ENCODE data around the gene RASD2.

The RASD2 gene

DNA sequence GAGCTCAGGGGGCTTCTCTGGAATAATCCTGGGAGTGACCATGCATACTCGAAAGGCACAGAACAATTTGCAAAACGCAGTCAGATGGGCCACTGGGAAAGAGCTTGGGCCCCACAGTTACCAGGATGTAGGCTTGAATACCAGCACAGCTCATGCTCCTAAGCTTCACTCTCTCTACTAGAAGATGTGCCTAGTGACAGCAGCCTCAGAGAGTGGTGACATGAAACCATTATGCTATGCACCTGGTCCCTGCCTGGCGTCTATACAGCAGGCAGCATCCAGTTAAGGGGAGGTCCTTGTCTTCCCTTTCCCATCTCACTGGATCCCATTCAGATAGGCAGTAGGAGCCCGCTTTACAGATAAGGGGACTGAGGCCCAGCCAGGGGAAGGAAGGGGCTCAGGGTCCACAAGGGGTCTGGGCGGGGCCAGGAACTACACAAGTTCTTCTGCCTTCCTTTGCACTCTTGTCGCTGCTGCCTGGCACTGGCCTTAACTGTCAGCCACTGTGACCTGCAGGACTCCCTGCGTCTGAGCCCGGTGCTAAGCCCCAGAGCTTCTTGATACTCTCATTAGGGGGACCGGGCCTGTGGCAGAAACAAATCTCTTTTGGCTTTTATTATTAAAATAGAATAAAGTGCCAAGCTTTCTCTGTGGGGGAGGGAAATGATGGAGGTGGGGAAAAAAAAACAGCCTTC lies 21.2 kb upstream of the RASD2 start:
- DNase-seq, result no peak

DNA sequence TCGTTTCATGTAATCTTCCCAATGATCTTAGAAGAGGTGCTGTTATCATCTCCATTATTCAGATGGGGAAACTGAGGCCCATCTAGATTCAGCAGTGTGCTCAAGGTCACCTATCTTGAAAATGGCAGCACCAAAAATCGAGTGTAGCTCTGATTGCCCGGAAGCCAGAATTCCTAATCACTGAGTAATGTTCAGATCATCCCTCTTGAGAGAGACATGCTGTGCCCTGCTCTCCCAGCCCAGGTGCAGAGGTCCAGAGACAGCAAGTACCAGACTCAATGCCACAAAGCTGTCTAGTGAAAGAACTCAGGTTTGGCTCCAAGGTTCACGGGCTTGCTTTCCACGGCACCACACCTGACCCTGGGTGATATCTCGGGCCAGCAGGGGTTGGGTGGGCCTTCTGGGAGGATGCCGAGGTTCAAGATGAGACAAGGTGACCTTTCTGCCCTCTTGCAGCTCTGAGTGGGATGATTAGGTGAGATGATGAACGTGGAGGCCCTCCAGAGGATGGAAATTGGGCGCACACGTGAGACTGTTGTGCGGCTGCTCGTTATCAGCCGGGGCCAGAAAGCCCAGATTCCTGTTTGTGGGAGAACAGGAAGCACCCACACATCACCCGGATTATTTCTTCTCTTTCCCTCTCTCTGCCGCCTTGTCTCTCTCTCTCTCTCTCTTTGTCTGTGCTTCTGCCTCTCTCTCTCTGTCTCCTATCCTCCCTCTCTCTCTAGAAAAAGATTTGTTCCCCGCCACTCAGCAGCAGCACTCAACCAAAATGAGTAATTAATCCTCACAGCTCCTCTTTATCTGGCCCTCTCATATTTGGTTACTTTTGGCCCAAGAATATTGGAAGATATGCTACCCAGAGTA lies 19.0 kb upstream of the RASD2 start:
- no peak for DNase-seq

DNA sequence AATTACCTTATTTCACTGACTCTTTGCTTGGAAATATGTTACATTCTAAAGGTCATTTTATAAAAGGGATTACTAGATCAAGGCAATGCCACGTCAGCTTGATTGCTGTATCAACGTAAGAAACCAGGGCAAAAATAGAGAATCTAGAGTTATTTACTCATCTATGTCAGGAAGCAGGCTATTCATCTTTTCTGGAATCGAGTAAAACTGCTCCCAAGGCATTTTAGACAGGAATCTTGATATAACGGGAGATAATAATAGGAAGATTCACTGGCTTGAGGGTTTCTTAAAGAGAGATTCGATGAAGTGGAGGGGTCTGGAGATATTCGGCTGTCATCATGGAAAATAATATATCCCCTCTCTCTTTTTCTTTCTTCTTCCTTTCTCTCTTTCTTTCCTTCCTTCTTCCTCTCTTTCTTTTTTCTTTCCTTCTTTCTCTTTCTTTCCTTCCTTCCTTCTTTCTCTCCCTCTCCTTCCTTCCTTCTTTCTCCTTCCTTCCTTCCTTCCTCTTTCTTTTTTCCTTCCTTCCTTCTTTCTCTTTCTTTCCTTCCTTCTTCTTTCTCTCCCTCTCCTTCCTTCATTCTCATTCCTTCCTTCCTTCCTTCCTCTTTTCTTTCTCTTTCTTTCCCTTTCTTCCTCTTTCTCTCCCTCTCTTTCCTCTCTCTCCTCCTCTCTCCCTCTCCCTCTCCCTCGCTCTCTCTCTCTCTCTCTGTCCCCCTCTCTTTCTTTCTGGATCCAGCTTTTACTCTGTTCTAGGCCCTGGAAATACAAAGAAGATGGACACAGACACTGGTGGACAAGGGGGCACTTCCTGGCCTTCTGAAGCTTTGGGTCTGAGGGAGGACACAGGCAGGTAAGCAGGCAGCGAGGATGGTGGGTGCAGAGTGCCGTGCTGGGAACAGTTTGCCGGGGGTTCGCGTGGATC lies 18.1 kb upstream of the RASD2 start:
- no peak for DNase-seq

GRCh38 chr22:35523167-35523947 lies 17.3 kb upstream of the RASD2 start:
- no peak for DNase-seq

DNA sequence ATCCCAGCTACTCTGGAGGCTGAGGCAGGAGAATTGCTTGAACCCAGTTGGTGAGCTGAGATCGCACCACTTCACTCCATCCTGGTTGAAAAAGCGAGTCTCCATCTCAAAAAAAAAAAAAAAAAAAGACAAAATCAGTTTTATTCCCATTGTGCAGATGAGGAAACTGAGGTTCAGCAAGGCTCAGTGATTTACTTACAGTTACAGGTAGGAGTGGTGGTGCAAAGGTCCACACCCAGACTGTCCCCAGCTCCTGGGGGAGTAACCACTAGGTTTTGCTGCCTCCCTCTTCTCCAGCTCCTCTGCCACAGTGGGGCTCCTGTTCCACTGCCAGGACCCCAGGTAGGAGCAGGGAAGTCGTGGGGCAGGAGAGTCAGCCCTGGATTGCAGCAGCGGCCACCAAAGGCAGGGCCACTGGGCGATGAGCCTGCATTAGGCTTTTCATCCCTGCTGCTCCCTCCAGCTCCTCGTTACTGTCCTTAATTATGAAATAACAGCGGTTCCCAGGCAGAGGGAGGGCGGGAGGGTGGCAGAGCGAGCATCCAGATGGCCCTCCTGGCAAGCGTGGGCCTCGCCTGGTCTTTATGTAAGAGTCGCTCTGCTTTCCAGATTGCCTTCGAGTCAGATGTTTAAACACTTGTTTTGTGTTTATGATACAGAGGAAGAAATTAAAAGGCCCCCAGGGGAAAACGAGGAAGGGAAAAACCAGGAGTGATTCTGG lies 15.5 kb upstream of the RASD2 start:
- peak; percentile 20 to 24 for DNase-seq

DNA sequence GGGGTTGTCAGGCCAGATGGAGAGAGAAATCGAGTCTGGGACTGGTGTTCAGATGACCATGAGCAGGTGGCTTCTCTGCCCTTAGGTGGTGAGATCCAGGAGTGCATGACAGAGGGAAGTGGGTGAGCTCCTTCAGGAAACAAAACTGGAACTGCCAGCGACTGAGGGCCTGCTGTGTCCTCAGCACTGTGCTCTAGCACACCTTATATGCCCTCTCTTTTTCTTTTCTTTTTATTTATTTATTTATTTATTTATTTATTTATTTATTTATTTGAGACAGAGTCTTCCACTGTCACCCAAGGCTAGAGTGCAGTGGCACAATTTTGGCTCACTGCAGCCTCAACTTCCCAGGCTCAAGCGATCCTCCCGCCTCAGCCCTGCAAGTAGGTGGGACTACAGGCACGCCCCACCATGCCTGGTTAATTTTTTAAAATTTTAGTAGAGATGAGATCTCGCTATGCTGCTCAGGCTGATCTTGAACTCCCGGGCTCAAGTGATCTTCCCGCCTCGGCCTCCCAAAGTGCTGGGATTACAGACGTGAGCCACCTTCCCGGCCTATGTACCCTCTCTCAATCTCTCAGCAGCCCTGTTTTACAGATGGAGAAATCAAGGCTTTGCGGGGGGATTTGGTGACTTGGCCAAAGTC lies 14.8 kb upstream of the RASD2 start:
- no peak for DNase-seq

DNA sequence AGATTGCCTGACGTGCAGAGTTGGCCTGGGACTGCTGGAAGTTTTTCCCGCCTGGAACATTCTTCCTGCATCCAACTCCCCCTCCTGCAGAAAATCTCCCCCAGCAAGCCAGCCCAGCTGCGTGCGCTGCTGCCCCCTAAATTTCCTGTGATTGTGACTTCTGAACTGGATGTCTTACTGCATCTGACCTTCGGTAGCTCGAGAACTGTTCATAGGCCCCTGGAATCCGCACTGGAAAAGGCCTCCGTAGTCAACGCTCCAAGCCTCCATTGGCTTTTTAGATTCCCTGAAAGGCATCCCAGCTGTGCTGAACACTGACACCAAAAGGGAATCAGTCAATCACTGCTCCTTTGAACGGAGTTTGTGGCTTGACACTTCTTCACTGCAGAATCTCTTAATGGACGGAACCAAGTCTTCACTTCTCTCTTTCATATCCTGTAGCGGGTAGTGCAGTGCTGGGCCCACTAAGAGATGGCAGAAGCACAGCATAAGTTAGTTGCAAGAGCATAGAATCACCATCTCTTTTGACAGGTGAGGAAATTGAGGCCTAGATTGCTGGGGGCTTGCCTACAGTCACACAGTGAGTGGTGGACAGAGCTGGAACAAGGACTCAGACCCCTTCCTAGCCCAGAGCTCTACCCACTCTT lies 14.2 kb upstream of the RASD2 start:
- no peak for DNase-seq

GRCh38 chr22:35528927-35529326 lies 11.7 kb upstream of the RASD2 start:
- no peak for DNase-seq

DNA sequence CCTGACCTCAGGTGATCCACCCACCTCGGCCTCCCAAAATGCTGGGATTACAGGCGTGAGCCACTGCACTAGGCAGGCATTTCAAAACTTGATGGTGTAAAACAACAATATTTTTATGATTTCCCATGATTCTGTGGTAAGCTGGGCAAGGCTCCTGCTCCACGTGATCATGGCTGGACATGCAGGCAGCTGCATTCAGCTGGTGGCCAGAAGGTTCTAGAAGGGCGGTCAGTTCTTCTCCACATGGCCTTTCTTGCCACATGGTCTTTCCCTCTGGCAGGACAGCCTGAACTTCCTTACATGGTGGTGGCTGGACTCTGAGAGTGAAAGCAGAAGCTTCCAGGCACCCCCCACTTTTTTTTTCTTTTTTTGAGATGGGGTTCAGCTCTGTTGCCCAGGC lies 9.9 kb upstream of the RASD2 start:
- no peak for DNase-seq

DNA sequence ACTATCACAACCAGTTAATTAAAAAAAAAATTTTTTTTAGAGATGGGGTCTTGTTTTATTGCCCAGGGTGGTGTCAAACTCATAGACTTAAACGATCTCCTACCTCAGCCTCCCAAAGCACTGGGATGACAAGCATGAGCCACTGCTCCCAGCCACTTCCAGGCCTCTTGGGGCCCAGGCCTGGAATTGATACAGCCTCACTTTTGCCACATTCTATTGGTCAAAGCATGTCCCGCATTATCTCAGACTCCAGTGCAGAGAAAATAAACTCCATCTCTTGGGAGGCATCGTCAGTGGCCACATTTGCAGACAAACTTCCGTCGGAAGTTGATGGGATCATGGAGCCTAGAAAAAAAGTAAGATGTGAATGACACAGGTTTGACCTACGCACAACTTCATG lies 9.4 kb upstream of the RASD2 start:
- no peak for DNase-seq

DNA sequence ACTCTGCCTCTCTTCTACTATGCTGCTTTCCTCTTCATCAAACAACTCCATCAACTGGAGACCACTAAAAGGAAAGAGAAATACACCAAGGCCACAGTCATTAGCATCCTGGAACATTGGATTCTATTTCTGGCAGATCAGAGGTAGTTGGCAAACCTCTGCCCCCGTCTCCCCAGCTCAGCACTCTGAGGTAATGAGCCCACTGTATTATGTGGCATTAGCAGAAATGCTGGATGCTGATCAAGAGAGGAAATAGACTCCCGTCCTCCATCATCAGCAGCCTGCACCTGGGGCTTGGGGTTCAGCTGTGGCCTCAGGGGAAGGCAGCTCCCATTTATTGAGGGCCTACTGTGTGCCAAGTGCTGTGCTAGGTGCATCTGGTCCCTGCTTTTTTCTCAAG lies 9.0 kb upstream of the RASD2 start:
- DNase-seq, result no peak

DNA sequence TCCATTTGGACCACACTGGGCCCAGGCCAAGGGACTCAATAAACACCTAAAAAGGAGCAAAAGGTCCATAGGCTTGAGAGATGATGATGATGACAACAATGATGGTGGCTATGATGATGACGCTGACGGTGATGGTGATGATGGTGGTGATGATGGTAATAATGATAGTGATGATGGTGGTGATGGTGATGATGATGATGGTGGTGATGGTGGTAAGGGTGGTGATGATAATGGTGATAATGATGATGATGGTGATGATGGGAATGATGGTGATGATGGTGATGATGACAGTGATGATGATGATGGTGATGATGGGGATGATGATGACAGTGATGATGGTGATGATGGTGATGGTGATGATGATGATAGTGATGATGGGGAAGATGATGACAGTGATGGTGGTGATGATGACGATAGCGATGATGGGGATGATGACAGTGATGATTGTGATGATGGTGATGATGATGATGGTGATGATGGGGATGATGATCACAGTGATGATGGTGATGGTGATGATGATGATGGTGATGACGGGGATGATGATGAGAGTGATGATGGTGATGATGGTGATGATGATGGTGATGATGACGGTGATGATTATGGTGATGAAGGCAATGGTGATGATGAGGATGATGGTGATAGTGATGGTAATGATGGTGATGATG lies 7.1 kb upstream of the RASD2 start:
- no peak for DNase-seq

DNA sequence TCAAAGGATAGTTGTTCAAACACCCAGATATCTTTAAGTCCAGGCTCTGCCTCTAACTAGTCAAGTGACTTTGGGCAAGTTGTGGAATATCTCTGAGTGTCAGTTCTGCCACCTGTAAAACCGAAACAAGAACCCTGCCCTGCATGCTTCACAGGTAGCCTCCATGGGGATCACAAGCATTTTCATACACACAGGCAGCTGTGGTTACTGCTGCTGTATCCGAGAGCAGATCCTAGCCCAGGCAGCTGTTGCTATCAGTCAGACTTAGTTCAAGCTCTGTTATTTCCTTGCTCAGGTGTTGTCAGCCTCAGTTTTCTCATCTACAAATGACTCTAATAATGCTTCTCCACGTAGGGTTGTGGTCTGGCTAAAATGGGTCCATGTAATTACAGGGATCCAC lies 6.5 kb upstream of the RASD2 start:
- DNase-seq, result no peak

DNA sequence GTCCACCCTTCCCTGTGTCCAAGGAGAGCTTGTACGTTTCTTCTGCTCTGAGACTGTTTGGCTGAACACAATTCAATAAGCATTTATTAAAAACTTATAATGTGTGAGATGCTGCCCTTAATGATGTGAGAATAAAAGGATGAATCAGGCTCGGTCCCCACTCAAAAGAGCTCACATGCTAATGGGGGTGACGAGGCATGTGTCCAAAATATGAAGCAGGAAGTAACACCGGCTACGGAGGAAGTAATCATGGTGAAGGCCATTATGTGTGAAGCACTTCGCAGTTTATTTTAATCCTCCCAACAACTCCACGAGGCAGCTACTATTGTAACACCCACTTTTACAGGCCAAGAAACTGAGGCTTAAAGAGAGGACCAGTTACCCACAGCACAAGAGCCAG lies 3.4 kb upstream of the RASD2 start:
- DNase-seq, result no peak

DNA sequence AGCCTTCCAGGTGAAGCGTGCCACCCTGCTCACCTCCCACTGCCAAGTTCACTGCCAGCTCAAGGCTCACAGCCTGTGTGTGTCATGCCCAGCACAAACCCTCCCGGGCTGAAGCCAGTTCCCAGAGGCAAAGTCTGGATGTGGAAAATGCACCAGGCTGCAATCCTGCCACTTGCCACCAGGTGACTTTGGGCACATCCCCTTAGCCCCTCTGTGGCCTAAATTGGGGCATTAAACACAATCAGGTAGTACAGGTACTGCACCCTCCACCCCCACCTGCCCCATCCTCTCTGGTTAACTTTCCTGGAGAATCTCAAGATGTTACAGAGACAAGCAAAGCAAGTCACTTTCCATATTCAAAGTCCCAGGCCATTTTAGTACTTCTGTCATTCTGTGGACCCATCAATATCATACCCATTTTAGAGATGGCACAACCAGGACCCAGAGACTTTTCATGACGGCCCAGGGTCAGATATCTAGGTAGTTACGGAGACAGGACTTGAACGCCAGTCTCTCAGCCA lies 1.8 kb upstream of the RASD2 start:
- no peak for DNase-seq

DNA sequence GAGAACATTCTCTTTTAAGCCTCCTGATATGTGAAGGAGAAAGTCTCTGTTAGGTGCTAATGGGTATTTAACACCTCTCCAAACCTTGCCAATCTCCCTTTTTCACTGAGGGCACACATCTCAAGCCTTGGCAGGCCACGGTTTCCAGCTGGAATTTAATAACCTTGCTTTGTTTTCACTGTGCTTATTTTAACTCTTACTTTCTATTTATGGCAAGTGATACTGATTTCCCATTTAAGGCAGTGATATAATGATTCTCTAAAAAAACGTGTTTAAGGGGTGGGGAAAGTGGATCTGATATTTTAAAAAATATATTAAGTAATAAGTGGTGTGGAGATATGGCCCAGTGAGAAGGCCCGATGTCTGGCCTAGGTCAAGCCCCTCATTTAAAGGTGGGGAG lies 1.1 kb upstream of the RASD2 start:
- no peak for DNase-seq

GRCh38 chr22:35539910-35540594 lies 579 bp upstream of the RASD2 start:
- peak in 1 of 2 donors; percentile 66 for DNase-seq

GRCh38 chr22:35541254-35541748 lies 670 bp downstream of the RASD2 start:
- DNase-seq, result no peak
